Right lobe of liver (tissue), 6 donors: ENCODE results near the gene KIRREL3. TPM values are rescaled to one million over a fixed set of nuclear protein-coding genes. Genes with fewer than 3 reads are reported as not detected.

ENCODE experiments used
- ATAC-seq, 4 donors: fragments of 200-7000 bp; cut with Tn5 transposase; one replicate each; pipeline ENCODE4 v1.9.1; 2020; ENCODE audit warnings: mild to moderate bottlenecking in 4 of 4, moderate library complexity in 4 of 4
- DNase-seq, 3 donors: peaks; one replicate each; pipeline ENCODE4 v3.0.0-alpha.2; 2020
- H3K27ac ChIP-seq, 3 donors: fragments of 200-600 bp; one replicate each; pipeline ENCODE4 v1.8.0; 2022
- H3K27me3 ChIP-seq, 2 donors: fragments of 200-600 bp; one replicate each; pipeline ENCODE4 v1.8.0; 2022
- H3K36me3 ChIP-seq, 4 donors: fragments of 200-600 bp; sonication (generic) in 1 of 4; one replicate each; pipeline versions ENCODE4 v1.5.1 to v1.8.0; 2017 to 2022; ENCODE audit warnings: control low read depth in 1 of 4
- H3K4me1 ChIP-seq, 4 donors: fragments of 200-600 bp; sonication (generic) in 1 of 4; one replicate each; pipeline versions ENCODE4 v1.5.1 to v1.8.0; 2017 to 2022; ENCODE audit warnings: control low read depth in 1 of 4
- H3K4me3 ChIP-seq, 3 donors: fragments of 200-600 bp; one replicate each; pipeline ENCODE4 v1.8.0; 2022
- H3K9me3 ChIP-seq, 4 donors: fragments of 200-600 bp; sonication (generic) in 1 of 4; one replicate each; pipeline versions ENCODE4 v1.5.1 to v1.8.0; 2017 to 2022; ENCODE audit warnings: control low read depth in 1 of 4
- POLR2A ChIP-seq: fragments of 450-650 bp; IDR thresholded peaks from one replicate; pipeline ENCODE4 v1.6.1; 2017; ENCODE audit warnings: antibody characterized with exemption, mild to moderate bottlenecking
- WGBS: methylation state at CpG from one replicate; pipeline ENCODE4 v1.1.6; 2018; ENCODE audit warnings: low coverage, low lambda C conversion rate; ENCODE audit not compliant: insufficient coverage; ENCODE audit errors: missing lambda C conversion rate; 5-methylcytosine and 5-hydroxymethylcytosine counted together
- intact Hi-C, 2 donors: fragments of 100-400 bp; cut with DNase I; formaldehyde crosslinking; loops; one replicate each; pipeline versions ENCODE4 v1.11.2 to v1.14.1; 2022
- total RNA-seq, 6 experiments: library from RNA; depleted of rRNA in 2 of 6; stranded (reverse); fragments of >200 nt in 2 of 6; fragmentation: NEBNext Ultra II Directional in 3 of 6; extraction: Animal tissue kit (Norgen Biotek cat#: 25700) in 3 of 6; gene quantifications; one replicate each; pipeline versions ENCODE4 v1.1.0 to v1.2.4, GENCODE V29; 2016 to 2023
- TF ChIP-seq, protein P1 (sequence below), 4 donors: fragments of 200-600 bp in 3 of 4; fragments of 450-650 bp in 1 of 4; IDR thresholded peaks; one replicate each; pipeline versions ENCODE4 v1.5.1 to v1.8.0; 2016 to 2022; ENCODE audit warnings: antibody characterized with exemption in 4 of 4, mild to moderate bottlenecking in 2 of 4
- donor health status: DM: no; HTN: yes; CAD: no.
- donor health status: DM: no; HTN: no; CAD: no.
- donor health status: DM: no; HTN: no; CAD: no.
- donor health status: DM: no; HTN: yes; CAD: no.
- donor health status: DM: no; HTN: yes; CAD: no.

The KIRREL3 gene
- total RNA-seq, 6 experiments from 2014 or later, result not detected

DNA sequence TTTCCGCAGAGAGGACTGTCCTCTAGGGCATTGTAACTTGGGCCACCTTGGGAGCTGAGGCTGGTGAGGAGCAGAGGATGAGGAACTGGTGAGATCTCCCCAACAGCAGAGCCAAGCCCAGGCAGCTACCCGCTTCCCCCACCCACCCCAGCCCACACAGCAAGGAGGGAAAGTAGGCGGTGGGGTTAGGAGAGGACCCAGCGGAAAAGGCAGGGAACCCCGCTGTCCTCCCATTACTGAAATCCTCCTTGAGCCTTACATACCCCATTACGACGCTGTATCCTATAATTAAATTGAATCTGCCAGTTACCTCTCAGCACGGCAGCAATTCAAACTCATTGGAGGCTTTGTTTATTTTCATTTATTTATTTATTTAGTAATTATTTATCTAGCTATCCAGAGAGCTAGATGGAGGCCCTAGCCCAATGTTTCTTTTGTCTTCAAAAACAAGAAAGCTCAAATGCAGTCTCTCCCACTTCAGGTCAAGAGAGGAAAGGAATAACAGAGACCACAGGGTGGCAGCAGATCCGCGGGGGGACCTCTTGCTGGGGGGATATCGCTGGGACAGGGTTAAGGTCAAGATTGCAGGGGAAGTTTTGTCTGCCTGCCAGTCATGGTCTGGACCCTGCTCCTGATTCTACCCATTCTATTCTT is 427.1 kb downstream of the KIRREL3 start:
- ATAC-seq (no peak), DNase-seq (no peak)
- WGBS, result 26% methylated on average over 10 of the region's 11 CpGs
- Histone ChIP-seq H3K36me3 (no peaks in the 10 kb centered on the region), H3K9me3 (no peaks in the 10 kb centered on the region), H3K4me1 (no peaks in the 10 kb centered on the region), H3K4me3 (no peak overlapping the region), H3K27ac (no peak overlapping the region), H3K27me3 (no peaks in the 10 kb centered on the region)
- TF ChIP-seq, protein P1, sequence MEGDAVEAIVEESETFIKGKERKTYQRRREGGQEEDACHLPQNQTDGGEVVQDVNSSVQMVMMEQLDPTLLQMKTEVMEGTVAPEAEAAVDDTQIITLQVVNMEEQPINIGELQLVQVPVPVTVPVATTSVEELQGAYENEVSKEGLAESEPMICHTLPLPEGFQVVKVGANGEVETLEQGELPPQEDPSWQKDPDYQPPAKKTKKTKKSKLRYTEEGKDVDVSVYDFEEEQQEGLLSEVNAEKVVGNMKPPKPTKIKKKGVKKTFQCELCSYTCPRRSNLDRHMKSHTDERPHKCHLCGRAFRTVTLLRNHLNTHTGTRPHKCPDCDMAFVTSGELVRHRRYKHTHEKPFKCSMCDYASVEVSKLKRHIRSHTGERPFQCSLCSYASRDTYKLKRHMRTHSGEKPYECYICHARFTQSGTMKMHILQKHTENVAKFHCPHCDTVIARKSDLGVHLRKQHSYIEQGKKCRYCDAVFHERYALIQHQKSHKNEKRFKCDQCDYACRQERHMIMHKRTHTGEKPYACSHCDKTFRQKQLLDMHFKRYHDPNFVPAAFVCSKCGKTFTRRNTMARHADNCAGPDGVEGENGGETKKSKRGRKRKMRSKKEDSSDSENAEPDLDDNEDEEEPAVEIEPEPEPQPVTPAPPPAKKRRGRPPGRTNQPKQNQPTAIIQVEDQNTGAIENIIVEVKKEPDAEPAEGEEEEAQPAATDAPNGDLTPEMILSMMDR (IDR thresholded peaks at IDR 0.05), result no peak
- TF ChIP-seq POLR2A, result no peak
- intact Hi-C loops, result no loop called here

GRCh38 chr11:126570489-126570888 is 430.1 kb downstream of the KIRREL3 start:
- TF ChIP-seq POLR2A, result no peak
- TF ChIP-seq, protein P1 (IDR thresholded peaks at IDR 0.05), result no peak
- DNase-seq (no peak), ATAC-seq (no peak)
- H3K36me3 ChIP-seq, result no peaks in the 10 kb centered on the region
- H3K4me3 ChIP-seq, result no peak overlapping the region
- whole genome bisulfite sequencing, result 39% methylated on average over 4 of the region's 5 CpGs
- no peaks in the 10 kb centered on the region for H3K4me1 ChIP-seq
- intact Hi-C loops, result no loop called here
- H3K27ac ChIP-seq, result no peak overlapping the region
- no peaks in the 10 kb centered on the region for H3K27me3 ChIP-seq
- no peaks in the 10 kb centered on the region for H3K9me3 ChIP-seq

DNA sequence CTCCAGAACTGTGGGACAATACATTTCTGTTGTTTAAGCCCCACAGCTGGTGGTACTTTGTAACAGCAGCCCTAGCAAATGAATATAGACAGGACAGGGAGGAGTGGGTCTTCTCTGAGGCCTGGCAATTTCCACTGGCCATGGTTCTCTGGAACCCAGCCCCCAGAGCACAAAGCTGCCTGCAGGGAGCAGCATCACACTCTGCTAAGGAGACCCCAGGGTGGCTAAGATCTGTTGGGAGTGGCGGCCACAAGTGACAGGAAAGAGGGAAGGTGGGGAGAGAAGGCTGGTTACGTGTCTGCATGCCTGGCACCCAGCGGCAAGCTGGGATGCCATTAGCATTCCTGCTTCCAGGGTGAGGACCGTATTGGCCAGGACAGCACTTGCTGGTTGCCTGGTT is 433.2 kb downstream of the KIRREL3 start:
- Histone ChIP-seq H3K27ac (no peak overlapping the region), H3K4me3 (no peak overlapping the region), H3K27me3 (no peaks in the 10 kb centered on the region), H3K36me3 (no peaks in the 10 kb centered on the region), H3K4me1 (no peaks in the 10 kb centered on the region), H3K9me3 (no peaks in the 10 kb centered on the region)
- TF ChIP-seq, protein P1 (IDR thresholded peaks at IDR 0.05), result no peak
- TF ChIP-seq POLR2A, result no peak
- intact Hi-C loops, result no loop called here
- ATAC-seq (no peak), DNase-seq (no peak)
- WGBS, result 47% methylated on average over 3 of the region's 4 CpGs

GRCh38 chr11:126564566-126564965 is 436.0 kb downstream of the KIRREL3 start:
- H3K27me3 ChIP-seq, result no peaks in the 10 kb centered on the region
- DNase-seq (no peak), ATAC-seq (no peak)
- WGBS, result 1% methylated on average over 9 of the region's 9 CpGs
- intact Hi-C loops, result no loop called here
- H3K27ac ChIP-seq, result no peak overlapping the region
- H3K4me1 ChIP-seq, result no peaks in the 10 kb centered on the region
- TF ChIP-seq, protein P1 (IDR thresholded peaks at IDR 0.05), result no peak
- no peak for TF ChIP-seq POLR2A
- no peak overlapping the region for H3K4me3 ChIP-seq
- H3K36me3 ChIP-seq, result no peaks in the 10 kb centered on the region
- no peaks in the 10 kb centered on the region for H3K9me3 ChIP-seq
